ENCODE measurements around the gene GGPS1. TPM values are rescaled to one million over a fixed set of nuclear protein-coding genes. Genes with fewer than 3 reads are reported as not detected.

Gene GGPS1
- total RNA-seq, 4 donors from 2014 or later = 18.9 to 26.5 (median 21.4) TPM

GRCh38 chr1:235315173-235315572 is 13.2 kb upstream of the GGPS1 start:
- peaks cover 42% of the 10 kb centered on the region for H3K4me1 ChIP-seq

GRCh38 chr1:235315735-235316134 is 12.6 kb upstream of the GGPS1 start:
- no peaks in the 10 kb centered on the region for H3K9me3 ChIP-seq
- H3K4me3 ChIP-seq = no peak overlapping the region
- TF ChIP-seq EP300 (IDR thresholded peaks at IDR 0.05) = no peak
- H3K27ac ChIP-seq = no peak overlapping the region
- DNase-seq (ENCODE audit: low spot score in 2 of 2) = no peak
- no peaks in the 10 kb centered on the region for H3K27me3 ChIP-seq
- peaks cover 14% of the 10 kb centered on the region for H3K36me3 ChIP-seq
- WGBS = 95% methylated on average over 4 of the region's 4 CpGs
- H3K4me1 ChIP-seq = peaks cover 42% of the 10 kb centered on the region

More at GRCh38 chr1:235315173-235315572, 13.2 kb upstream of the GGPS1 start:
- 94% methylated on average over 5 of the region's 5 CpGs for WGBS
- H3K4me3 ChIP-seq = no peak overlapping the region
- TF ChIP-seq POLR2AphosphoS5 (IDR thresholded peaks at IDR 0.05) (no peak), POLR2A (IDR thresholded peaks at IDR 0.05) (no peak), CTCF (IDR thresholded peaks at IDR 0.05) (no peak), EP300 (IDR thresholded peaks at IDR 0.05) (no peak)
- no peaks in the 10 kb centered on the region for H3K27me3 ChIP-seq
- no peaks in the 10 kb centered on the region for H3K9me3 ChIP-seq
- peaks cover 14% of the 10 kb centered on the region for H3K36me3 ChIP-seq
- no peak for DNase-seq (ENCODE audit: low spot score in 2 of 2)
- H3K27ac ChIP-seq = no peak overlapping the region

- Histone ChIP-seq H3K4me3 (no peak overlapping the region), H3K4me1 (peaks cover 39% of the 10 kb centered on the region), H3K9me3 (no peaks in the 10 kb centered on the region), H3K27me3 (no peaks in the 10 kb centered on the region), H3K36me3 (peaks cover 14% of the 10 kb centered on the region), H3K27ac (no peak overlapping the region)
- 32% methylated on average over 1 of the region's 1 CpG for WGBS
- DNase-seq (ENCODE audit: low spot score in 2 of 2) = no peak
- no peak for TF ChIP-seq CTCF (IDR thresholded peaks at IDR 0.05)
- no peak for TF ChIP-seq EP300 (IDR thresholded peaks at IDR 0.05)
- TF ChIP-seq POLR2A (IDR thresholded peaks at IDR 0.05) = no peak
- TF ChIP-seq POLR2AphosphoS5 (IDR thresholded peaks at IDR 0.05) = no peak
Observed at GRCh38 chr1:235317168-235317567, 11.2 kb upstream of the GGPS1 start.

GRCh38 chr1:235319255-235319654 is 9.1 kb upstream of the GGPS1 start:
- Histone ChIP-seq H3K4me3 (no peak overlapping the region), H3K9me3 (no peaks in the 10 kb centered on the region), H3K4me1 (peaks cover 18% of the 10 kb centered on the region), H3K27me3 (no peaks in the 10 kb centered on the region), H3K36me3 (peaks cover 14% of the 10 kb centered on the region), H3K27ac (no peak overlapping the region)
- DNase-seq (ENCODE audit: low spot score in 2 of 2) = no peak
- 100% methylated on average over 2 of the region's 2 CpGs for WGBS
- TF ChIP-seq EP300 (IDR thresholded peaks at IDR 0.05) (no peak), POLR2AphosphoS5 (IDR thresholded peaks at IDR 0.05) (no peak), POLR2A (IDR thresholded peaks at IDR 0.05) (no peak), CTCF (IDR thresholded peaks at IDR 0.05) (no peak)

- TF ChIP-seq CTCF (IDR thresholded peaks at IDR 0.05) = no peak
- no peak for TF ChIP-seq POLR2A (IDR thresholded peaks at IDR 0.05)
- no peak for TF ChIP-seq EP300 (IDR thresholded peaks at IDR 0.05)
- no peak for TF ChIP-seq POLR2AphosphoS5 (IDR thresholded peaks at IDR 0.05)
- Histone ChIP-seq H3K9me3 (no peaks in the 10 kb centered on the region), H3K4me1 (peaks cover 27% of the 10 kb centered on the region), H3K27ac (no peak overlapping the region), H3K4me3 (no peak overlapping the region), H3K27me3 (no peaks in the 10 kb centered on the region), H3K36me3 (peaks cover 14% of the 10 kb centered on the region)
- WGBS = 81% methylated on average over 6 of the region's 6 CpGs
- no peak for DNase-seq (ENCODE audit: low spot score in 2 of 2)
Observed at GRCh38 chr1:235320521-235321179, 7.7 kb upstream of the GGPS1 start.

GRCh38 chr1:235324296-235324695 is 4.1 kb upstream of the GGPS1 start:
- peaks cover 26% of the 10 kb centered on the region for H3K4me1 ChIP-seq
- WGBS = 93% methylated on average over 5 of the region's 5 CpGs

More at GRCh38 chr1:235324296-235324695, 4.1 kb upstream of the GGPS1 start:
- Histone ChIP-seq H3K27me3 (no peaks in the 10 kb centered on the region), H3K4me3 (no peak overlapping the region), H3K36me3 (peaks cover 3% of the 10 kb centered on the region), H3K27ac (no peak overlapping the region), H3K9me3 (no peaks in the 10 kb centered on the region)
- no peak for DNase-seq (ENCODE audit: low spot score in 2 of 2)
- TF ChIP-seq EP300 (IDR thresholded peaks at IDR 0.05) (no peak), CTCF (IDR thresholded peaks at IDR 0.05) (no peak), POLR2AphosphoS5 (IDR thresholded peaks at IDR 0.05) (no peak), POLR2A (IDR thresholded peaks at IDR 0.05) (no peak)
